Aorta (tissue), 5 donors: ENCODE measurements around the gene HIGD2A. TPM values are rescaled to one million over a fixed set of nuclear protein-coding genes. Genes with fewer than 3 reads are reported as not detected.

Experiments used
- ATAC-seq: fragments of 200-7000 bp; cut with Tn5 transposase; one replicate; pipeline ENCODE4 v1.9.1; 2022; ENCODE audit warnings: moderate library complexity; ENCODE audit not compliant: low FRiP score
- DNase-seq, 2 donors: peaks; one replicate each; pipeline ENCODE4 v3.0.0-alpha.2; 2020
- H3K27ac ChIP-seq, 2 donors: one replicate each; pipeline ENCODE4 v1.5.1; 2013; ENCODE audit warnings: low read length in 2 of 2, mild to moderate bottlenecking in 2 of 2, moderate library complexity in 2 of 2, control low read depth in 1 of 2, inconsistent platforms in 1 of 2, low read depth in 1 of 2
- H3K27me3 ChIP-seq, 2 donors: one replicate each; pipeline ENCODE4 v1.6.1; 2013; ENCODE audit warnings: control low read depth in 1 of 2, low read length in 1 of 2, mild to moderate bottlenecking in 1 of 2, moderate library complexity in 1 of 2; ENCODE audit not compliant: insufficient read depth in 2 of 2, control insufficient read depth in 1 of 2
- H3K36me3 ChIP-seq, 2 donors: one replicate each; pipeline ENCODE4 v1.6.1; 2013; ENCODE audit warnings: control low read depth in 1 of 2, low read length in 1 of 2, mild to moderate bottlenecking in 1 of 2; ENCODE audit not compliant: insufficient read depth in 2 of 2, control insufficient read depth in 1 of 2
- H3K4me1 ChIP-seq, 2 donors: one replicate each; pipeline ENCODE4 v1.6.1; 2013; ENCODE audit warnings: low read length in 2 of 2, control low read depth in 1 of 2, mild to moderate bottlenecking in 1 of 2, moderate library complexity in 1 of 2; ENCODE audit not compliant: insufficient read depth in 2 of 2, control insufficient read depth in 1 of 2
- H3K4me3 ChIP-seq, 2 donors: one replicate each; pipeline ENCODE4 v1.5.1; 2013; ENCODE audit warnings: low read length in 2 of 2, control low read depth in 1 of 2, mild to moderate bottlenecking in 1 of 2
- H3K9me3 ChIP-seq: one replicate; pipeline ENCODE4 v1.6.1; 2013; ENCODE audit warnings: mild to moderate bottlenecking, low read length; ENCODE audit not compliant: control insufficient read depth
- WGBS, 2 donors: extraction: QIAGEN DNeasy Blood & Tissue Kit; methylation state at CpG; one replicate each; pipeline ENCODE4 v1.1.7; 2013; 5-methylcytosine and 5-hydroxymethylcytosine counted together
- intact Hi-C, 2 donors: fragments of 100-400 bp; cut with DNase I; formaldehyde crosslinking; loops; one replicate each; pipeline versions ENCODE4 v1.14.2 to v1.15.0; 2022
- long read RNA-seq, 2 donors: library from polyadenylated mRNA; unstranded; transcript quantifications; one replicate each; pipeline ENCODE4 v2.0.0, GENCODE V29; 2020 to 2021
- polyA plus RNA-seq, 2 donors: library from polyadenylated mRNA; stranded (reverse); fragments of 200-250 nt; gene quantifications; one replicate each; pipeline ENCODE4 v1.2.3, GENCODE V29; 2013
- total RNA-seq, 2 donors: library from RNA; stranded (reverse); fragmentation: NEBNext Ultra II Directional; extraction: Animal tissue kit (Norgen Biotek cat#: 25700); gene quantifications; one replicate each; pipeline ENCODE4 v1.2.1, GENCODE V29; 2021
- donor health status: healthy with polysubstance abuse.
- donor health status: Bipolar disorder and iron deficiency.
- donor health status: DM: no; HTN: no; CAD: no.
- donor health status: DM: no; HTN: no; CAD: no.
- donor health status: DM: yes; HTN: yes; CAD: no.

HIGD2A gene
- total RNA-seq (10 to 100 TPM; 46.8 to 60.9 TPM), polyA plus RNA-seq (10 to 100 TPM; 69.2 to 75.5 TPM)
- long read RNA-seq, donor 1, transcript HIGD2A-201 (2 exons, 668 nt) = major isoform, 23 of 23 reads
- long read RNA-seq, donor 1, partial matches to known transcripts = 0 of 23 reads
- long read RNA-seq, donor 1, other reads (novel, unspliced or antisense) = 0 of 23 reads
- long read RNA-seq, donor 2, transcript HIGD2A-201 (2 exons, 668 nt) = major isoform, 28 of 29 reads
- long read RNA-seq, donor 2, partial matches to known transcripts = 1 of 29 reads
- long read RNA-seq, donor 2, other reads (novel, unspliced or antisense) = 0 of 29 reads

GRCh38 chr5:176388444-176389134, at the start of gene HIGD2A, which contains the start of gene NOP16:
TSS of gene HIGD2A (plus strand) at chr5:176388751. CDS start at chr5:176388820, 69 bp downstream.
TSS of gene NOP16 (minus strand) at chr5:176388598. CDS start at chr5:176388539, 59 bp downstream.
- WGBS, 2 donors = 0 to 1% methylated on average over 47 of the region's 47 CpGs
- intact Hi-C loops = loop anchor here (2.0 to 10.0 kb wide), 3 partner anchors 24 to 154 kb away; partner anchors contain the start of genes ARL10 (in 1 of the 2) and RNF44 (in 1 of the 2)
- H3K36me3 ChIP-seq = peaks cover 0 to 1% of the 10 kb centered on the region in 2 donors

GRCh38 chr5:176339304-176339703, 49.2 kb upstream of the HIGD2A start:
- WGBS, 2 donors = 91 to 92% methylated on average over 5 of the region's 5 CpGs
- no peaks in the 10 kb centered on the region for H3K4me1 ChIP-seq
- DNase-seq = no peak
- ATAC-seq = no peak
- no peaks in the 10 kb centered on the region for H3K9me3 ChIP-seq
- intact Hi-C loops = no loop called here
- H3K36me3 ChIP-seq = peaks cover 3 to 4% of the 10 kb centered on the region in 2 donors
- H3K27ac ChIP-seq = no peak overlapping the region
- no peaks in the 10 kb centered on the region for H3K27me3 ChIP-seq
- H3K4me3 ChIP-seq = no peak overlapping the region

More at GRCh38 chr5:176388444-176389134, at the start of gene HIGD2A, which contains the start of gene NOP16:
- ATAC-seq (peak; percentile 98), DNase-seq (peak; percentile 100)
- Histone ChIP-seq H3K9me3 (no peaks in the 10 kb centered on the region), H3K27ac (peak within 1 kb of the TSS; percentile 31 to 56), H3K4me1 (peaks cover 0 to 3% of the 10 kb centered on the region in 2 donors), H3K27me3 (no peaks in the 10 kb centered on the region), H3K4me3 (peak within 1 kb of the TSS; percentile 35 to 39)

GRCh38 chr5:176341325-176342157, 47.0 kb upstream of the HIGD2A start:
- WGBS, 2 donors = 77 to 94% methylated on average over 2 of the region's 2 CpGs
- intact Hi-C loops = no loop called here
- H3K4me3 ChIP-seq = no peak overlapping the region
- H3K27ac ChIP-seq = no peak overlapping the region
- ATAC-seq (no peak), DNase-seq (no peak)
- H3K9me3 ChIP-seq = no peaks in the 10 kb centered on the region
- no peaks in the 10 kb centered on the region for H3K27me3 ChIP-seq
- H3K36me3 ChIP-seq = peaks cover 4 to 6% of the 10 kb centered on the region in 2 donors
- H3K4me1 ChIP-seq = no peaks in the 10 kb centered on the region

GRCh38 chr5:176342158-176342483, 46.4 kb upstream of the HIGD2A start:
- Histone ChIP-seq H3K36me3 (peaks cover 4 to 6% of the 10 kb centered on the region in 2 donors), H3K4me1 (no peaks in the 10 kb centered on the region), H3K9me3 (no peaks in the 10 kb centered on the region), H3K4me3 (no peak overlapping the region), H3K27me3 (no peaks in the 10 kb centered on the region), H3K27ac (no peak overlapping the region)
- ATAC-seq (no peak), DNase-seq (no peak)
- 82 to 92% methylated on average over 1 of the region's 1 CpG for WGBS, 2 donors
- intact Hi-C loops = no loop called here

GRCh38 chr5:176342766-176343458, 45.6 kb upstream of the HIGD2A start:
- Histone ChIP-seq H3K4me1 (no peaks in the 10 kb centered on the region), H3K27ac (no peak overlapping the region), H3K27me3 (no peaks in the 10 kb centered on the region), H3K9me3 (no peaks in the 10 kb centered on the region), H3K4me3 (no peak overlapping the region), H3K36me3 (peaks cover 2 to 6% of the 10 kb centered on the region in 2 donors)
- 59 to 76% methylated on average over 2 of the region's 2 CpGs for WGBS, 2 donors
- no peak for DNase-seq
- no peak for ATAC-seq
- intact Hi-C loops = no loop called here

GRCh38 chr5:176350416-176350815, 38.1 kb upstream of the HIGD2A start:
- ATAC-seq = no peak
- H3K27me3 ChIP-seq = no peaks in the 10 kb centered on the region
- no peak overlapping the region for H3K27ac ChIP-seq
- no peak for DNase-seq
- H3K4me3 ChIP-seq = no peak overlapping the region
- intact Hi-C loops = no loop called here
- no peaks in the 10 kb centered on the region for H3K9me3 ChIP-seq
- H3K36me3 ChIP-seq = peaks cover 7 to 19% of the 10 kb centered on the region in 2 donors
- H3K4me1 ChIP-seq = no peaks in the 10 kb centered on the region
- 90 to 93% methylated on average over 8 of the region's 8 CpGs for WGBS, 2 donors

GRCh38 chr5:176352116-176352878, 36.3 kb upstream of the HIGD2A start:
- DNase-seq (no peak), ATAC-seq (no peak)
- H3K4me3 ChIP-seq = no peak overlapping the region
- peaks cover 7 to 19% of the 10 kb centered on the region in 2 donors for H3K36me3 ChIP-seq
- intact Hi-C loops = no loop called here
- no peaks in the 10 kb centered on the region for H3K4me1 ChIP-seq
- H3K27ac ChIP-seq = no peak overlapping the region
- no peaks in the 10 kb centered on the region for H3K9me3 ChIP-seq
- WGBS, 2 donors = 89 to 91% methylated on average over 5 of the region's 5 CpGs
- H3K27me3 ChIP-seq = no peaks in the 10 kb centered on the region
